SW 1271 (cell line): ENCODE data around the gene EZR.

Source experiments
- DNase-seq, 2 experiments: peaks; one replicate each; lab custom pipeline; 2025; lab: John Stamatoyannopoulos, UW

EZR gene

DNA sequence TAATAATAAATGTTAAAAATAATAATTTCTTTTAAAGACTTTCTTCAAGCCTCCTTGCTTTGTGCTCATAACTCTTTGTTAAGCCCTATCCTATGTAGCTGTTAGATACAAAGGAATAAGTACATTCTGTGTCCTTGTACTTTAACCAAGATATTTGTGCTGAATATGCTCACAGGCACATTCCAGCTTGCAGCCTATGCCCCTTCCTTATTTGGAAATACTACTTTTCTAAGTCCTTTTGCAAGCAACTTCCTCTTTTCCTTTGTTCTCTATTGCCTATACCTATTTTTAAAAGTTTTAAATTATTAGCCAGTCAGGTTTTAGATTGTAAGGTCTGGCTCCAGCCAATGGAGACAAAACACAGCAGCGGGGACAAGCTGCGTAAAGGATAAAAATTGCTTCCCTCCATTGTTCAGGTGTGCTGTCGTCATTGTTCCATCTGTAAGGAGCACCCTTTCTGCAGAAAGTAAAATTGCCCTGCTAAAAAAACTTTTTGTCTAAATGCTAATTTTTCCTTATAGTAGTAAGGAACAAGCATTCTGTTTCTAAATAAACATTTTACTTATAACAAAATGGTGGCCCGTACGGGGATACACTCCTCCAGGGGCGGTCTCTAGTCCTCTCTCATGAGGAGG, 89.1 kb downstream of the EZR start:
- DNase-seq: no peak

GRCh38 chr6:158725704-158726103, 93.5 kb downstream of the EZR start:
- no peak for DNase-seq

- DNase-seq: no peak
Measured at GRCh38 chr6:158722176-158722729, 96.9 kb downstream of the EZR start.

GRCh38 chr6:158718461-158719046, 100.6 kb downstream of the EZR start:
- peak in 1 of 2 experiments; percentile 46 for DNase-seq

DNA sequence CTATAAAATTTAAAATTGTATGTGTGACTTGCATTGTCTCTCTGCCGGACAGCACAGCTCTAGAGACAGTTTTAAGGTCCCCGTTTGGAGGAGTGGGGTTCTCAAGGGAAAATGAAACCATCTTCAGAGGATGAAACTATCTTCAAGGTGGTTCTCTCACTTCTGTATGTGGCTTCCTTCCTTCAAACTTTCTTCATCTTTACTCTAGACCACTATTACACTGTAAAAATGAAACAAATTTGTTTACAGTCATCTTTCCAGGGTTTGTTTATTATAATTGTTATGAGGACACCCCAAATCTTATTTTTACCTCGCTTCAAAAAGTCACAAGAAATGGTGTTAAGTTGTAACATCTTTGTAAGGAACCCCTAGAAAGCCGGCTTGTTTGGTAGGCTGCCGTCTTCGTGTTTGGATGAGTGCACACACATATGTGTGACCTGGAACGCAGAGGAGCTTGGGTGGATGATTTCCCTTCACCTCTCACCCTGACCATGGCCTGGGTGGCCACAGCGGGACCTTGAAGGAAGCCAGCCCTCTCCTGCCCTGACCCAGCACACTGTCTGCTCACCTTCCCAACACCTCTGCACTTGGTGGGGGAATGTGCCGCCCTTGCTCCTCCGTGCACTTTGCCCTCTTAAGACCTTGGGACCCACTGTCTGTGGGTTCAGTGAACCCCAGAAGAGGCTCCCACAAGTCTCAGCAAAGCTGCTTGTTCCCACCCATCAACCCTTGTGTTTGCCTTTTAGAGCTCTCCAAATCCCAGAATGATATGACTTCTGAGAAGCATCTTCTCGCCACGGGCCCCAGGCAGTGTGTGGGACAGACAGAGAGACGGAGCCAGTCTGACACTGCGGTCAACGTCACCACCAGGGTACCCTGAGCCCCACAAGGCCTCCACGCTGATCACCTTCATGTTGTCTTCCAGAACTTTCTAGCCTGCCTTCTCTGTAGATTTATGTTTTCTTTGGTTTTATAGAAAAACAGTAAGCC, 101.5 kb downstream of the EZR start:
- no peak for DNase-seq
